ENCODE results near the gene DDX17. TPM values are rescaled to one million over a fixed set of nuclear protein-coding genes. Genes with fewer than 3 reads are reported as not detected.

The DDX17 gene
- total and polyA plus RNA-seq, 9 of the 15 experiments (the other 6 are each of a cell fraction or from before 2014, with no cell fraction given), result 17.6 to 421 (median 189) TPM

DNA sequence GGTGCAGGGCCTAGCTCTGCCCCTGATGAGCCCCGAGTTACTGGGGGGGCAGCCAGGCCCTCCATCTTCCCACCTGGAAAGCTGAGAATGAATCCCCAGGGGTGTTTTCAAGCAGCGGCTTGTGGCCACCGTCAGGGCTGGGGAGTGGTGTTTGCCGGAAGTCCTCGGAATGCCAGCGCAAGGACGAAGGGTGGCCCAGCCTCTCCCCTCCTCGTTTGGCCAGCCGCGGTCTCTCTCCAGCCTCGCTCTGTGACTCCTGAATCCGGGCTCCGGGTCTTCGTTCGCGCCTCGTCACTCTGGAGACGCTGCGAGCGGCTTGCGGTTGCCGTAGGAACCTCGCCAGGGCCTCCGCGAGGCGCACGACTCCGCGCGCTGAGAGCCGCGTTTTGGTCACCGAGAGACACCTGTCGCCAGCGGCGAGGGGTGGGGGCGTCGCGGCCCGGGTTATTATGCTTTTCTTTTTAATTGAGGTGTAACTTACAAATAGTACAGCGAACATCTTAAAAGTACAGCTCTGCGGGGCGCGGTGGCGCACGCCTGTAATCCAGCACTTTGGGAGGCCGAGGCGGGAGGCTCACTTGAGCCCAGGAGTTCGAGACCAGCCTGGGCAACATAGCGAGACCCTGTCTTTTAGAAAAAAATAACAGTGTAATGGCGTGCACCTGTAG is 44.6 kb downstream of the DDX17 start (continued):
- TF ChIP-seq CBX3 (IDR thresholded peaks at IDR 0.05; ENCODE audit: borderline replicate concordance in 1 of 2, low read length in 2 of 2), result no peak
- TF ChIP-seq SRSF7 (optimal IDR thresholded peaks at IDR 0.05; ENCODE audit: low read depth, low read length), result no peak
- no peak for TF ChIP-seq ZNF217 (CRISPR knock-in tag; IDR thresholded peaks at IDR 0.05)
- TF ChIP-seq GATAD2A (IDR thresholded peaks at IDR 0.05), result no peak
- TF ChIP-seq ZNF583 (CRISPR knock-in tag; IDR thresholded peaks at IDR 0.05), result no peak
- no peak for TF ChIP-seq RBM15 (IDR thresholded peaks at IDR 0.05; ENCODE audit: insufficient read depth, low read length)
- no peak for TF ChIP-seq NKRF (IDR thresholded peaks at IDR 0.05; ENCODE audit: borderline replicate concordance)
- no peak for TF ChIP-seq ARNT (IDR thresholded peaks at IDR 0.05)
- TF ChIP-seq RHOXF2B (CRISPR knock-in tag; conservative IDR thresholded peaks at IDR 0.05), result no peak
- TF ChIP-seq TSC22D4 (tag; IDR thresholded peaks at IDR 0.05), result no peak
- TF ChIP-seq, protein P1, sequence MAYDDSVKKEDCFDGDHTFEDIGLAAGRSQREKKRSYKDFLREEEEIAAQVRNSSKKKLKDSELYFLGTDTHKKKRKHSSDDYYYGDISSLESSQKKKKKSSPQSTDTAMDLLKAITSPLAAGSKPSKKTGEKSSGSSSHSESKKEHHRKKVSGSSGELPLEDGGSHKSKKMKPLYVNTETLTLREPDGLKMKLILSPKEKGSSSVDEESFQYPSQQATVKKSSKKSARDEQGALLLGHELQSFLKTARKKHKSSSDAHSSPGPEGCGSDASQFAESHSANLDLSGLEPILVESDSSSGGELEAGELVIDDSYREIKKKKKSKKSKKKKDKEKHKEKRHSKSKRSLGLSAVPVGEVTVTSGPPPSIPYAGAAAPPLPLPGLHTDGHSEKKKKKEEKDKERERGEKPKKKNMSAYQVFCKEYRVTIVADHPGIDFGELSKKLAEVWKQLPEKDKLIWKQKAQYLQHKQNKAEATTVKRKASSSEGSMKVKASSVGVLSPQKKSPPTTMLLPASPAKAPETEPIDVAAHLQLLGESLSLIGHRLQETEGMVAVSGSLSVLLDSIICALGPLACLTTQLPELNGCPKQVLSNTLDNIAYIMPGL (CRISPR knock-in tag; IDR thresholded peaks at IDR 0.05), result no peak
- TF ChIP-seq PURB (CRISPR knock-in tag; IDR thresholded peaks at IDR 0.05; ENCODE audit: low read depth), result no peak
- TF ChIP-seq XRCC5 (IDR thresholded peaks at IDR 0.05; ENCODE audit: low read depth, low read length), result peak; percentile 65; the same call in 1 of the 2 replicates
- TF ChIP-seq MTF1 (CRISPR knock-in tag; IDR thresholded peaks at IDR 0.05; ENCODE audit: borderline replicate concordance), result no peak
- TF ChIP-seq CBFA2T2 (conservative IDR thresholded peaks at IDR 0.05), result no peak
- peak; percentile 35; the same call in 1 of the 2 replicates for TF ChIP-seq RBFOX2 (IDR thresholded peaks at IDR 0.05; ENCODE audit: low read depth, low read length)
- no peak for TF ChIP-seq SPI1 (IDR thresholded peaks at IDR 0.05; ENCODE audit: borderline replicate concordance, low read depth, low read length)
- TF ChIP-seq ZC3H11A (IDR thresholded peaks at IDR 0.05; ENCODE audit: low read depth, low read length), result no peak
- no peak for TF ChIP-seq MLX (CRISPR knock-in tag; conservative IDR thresholded peaks at IDR 0.05)
- TF ChIP-seq NEUROD1 (IDR thresholded peaks at IDR 0.05; ENCODE audit: borderline replicate concordance, low read depth, low read length, partially characterized antibody), result peak; percentile 98
- no peak for TF ChIP-seq ILF3 (IDR thresholded peaks at IDR 0.05; ENCODE audit: borderline replicate concordance)
- peak; percentile 51; the same call in 1 of the 2 replicates for TF ChIP-seq CTBP1 (IDR thresholded peaks at IDR 0.05; ENCODE audit: borderline replicate concordance)
- TF ChIP-seq DPF2 (IDR thresholded peaks at IDR 0.05), result 0 out of 2 replicates have a peak, but pooled peaks have one; percentile 10
- TF ChIP-seq PCBP2 (IDR thresholded peaks at IDR 0.05; ENCODE audit: low read depth, low read length, poor library complexity, severe bottlenecking), result no peak
- TF ChIP-seq NUFIP1 (IDR thresholded peaks at IDR 0.05; ENCODE audit: partially characterized antibody), result no peak
- TF ChIP-seq HDGF (IDR thresholded peaks at IDR 0.05), result no peak
